Measurements from ENCODE around the gene EFCC1. TPM values are rescaled to one million over a fixed set of nuclear protein-coding genes. Genes with fewer than 3 reads are reported as not detected.

The EFCC1 gene
- total and polyA plus RNA-seq, 2 of the 8 experiments (the other 6 are each of a cell fraction or from before 2014, with no cell fraction given): 0.14 to 0.37 TPM

- TF ChIP-seq E2F6 (IDR thresholded peaks at IDR 0.05): no peak
- TF ChIP-seq MAFK (IDR thresholded peaks at IDR 0.05; ENCODE audit: low read depth, low read length): no peak
- TF ChIP-seq EZH2 (IDR thresholded peaks at IDR 0.05; ENCODE audit: low read depth, low read length, severe bottlenecking): no peak
- no peak for TF ChIP-seq JUND (IDR thresholded peaks at IDR 0.05; ENCODE audit: low read length)
- no peak for TF ChIP-seq BCL11A (IDR thresholded peaks at IDR 0.05; ENCODE audit: low read depth in 2 of 2, low read length in 2 of 2)
- TF ChIP-seq SRF (IDR thresholded peaks at IDR 0.05; ENCODE audit: low read depth, low read length): no peak
- no peak for TF ChIP-seq TAF7 (optimal IDR thresholded peaks at IDR 0.05; ENCODE audit: borderline replicate concordance, low read depth, low read length)
- peak; percentile 62 for TF ChIP-seq ASH2L (IDR thresholded peaks at IDR 0.05; ENCODE audit: low read length)
- TF ChIP-seq SP2 (IDR thresholded peaks at IDR 0.05; ENCODE audit: low read length): no peak
- TF ChIP-seq NRF1 (IDR thresholded peaks at IDR 0.05; ENCODE audit: low read depth, low read length): no peak
Measured at GRCh38 chr3:129000742-129001100, 383 bp upstream of the EFCC1 start (continued).
